MV-4-11 (cell line): Measurements from ENCODE around the gene CFAP43.
A peak's percentile ranks its signal among the peaks of the same experiment; 100 is the strongest.
"Not testable (repeated sequence)": the region's sequence is repeated elsewhere in the genome, so short reads cannot be mapped to it uniquely, and the experiment has no call there.

Experiments
- DNase-seq: peaks from one replicate; lab custom pipeline; 2025; lab: John Stamatoyannopoulos, UW

CFAP43 gene

DNA sequence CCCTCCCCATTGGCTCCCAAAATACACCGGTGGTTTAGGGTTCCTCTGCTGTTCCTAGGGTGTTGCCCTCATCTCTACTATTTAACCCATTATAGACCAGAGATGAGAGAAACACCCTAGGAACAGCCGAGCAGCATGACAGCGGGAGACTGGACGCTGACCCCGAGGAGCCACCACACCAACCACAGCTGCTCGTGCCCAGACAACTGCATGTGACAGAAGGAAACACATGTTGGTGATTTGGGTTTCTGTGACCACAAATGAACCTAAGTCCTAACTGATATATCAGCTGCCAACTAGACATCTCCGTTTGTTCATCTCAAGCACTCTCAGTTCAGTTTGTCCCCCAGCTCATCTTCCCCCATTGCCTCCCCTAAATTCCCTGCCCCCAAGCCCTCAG, 13.4 kb downstream of the CFAP43 start:
- peak; percentile 94 for DNase-seq

DNA sequence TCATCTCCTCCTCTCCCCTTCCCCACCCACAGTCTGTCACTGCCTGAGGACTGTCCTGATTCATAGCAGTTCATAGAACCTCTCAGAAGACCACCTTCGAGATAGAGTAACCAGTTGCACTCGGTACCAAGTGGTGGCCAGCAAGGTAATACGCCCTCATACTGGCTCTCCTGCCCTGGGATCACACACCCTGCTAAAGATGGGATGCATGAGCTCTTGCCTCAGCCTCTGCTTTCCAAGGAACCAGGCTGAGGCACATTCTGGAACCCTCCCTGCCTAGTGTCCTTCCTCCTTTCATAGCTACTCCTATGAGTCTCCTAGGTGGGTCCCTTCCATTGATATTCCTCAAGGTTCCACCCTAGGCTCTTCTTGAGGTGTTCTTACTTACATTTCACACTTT, 15.5 kb downstream of the CFAP43 start:
- no peak for DNase-seq

DNA sequence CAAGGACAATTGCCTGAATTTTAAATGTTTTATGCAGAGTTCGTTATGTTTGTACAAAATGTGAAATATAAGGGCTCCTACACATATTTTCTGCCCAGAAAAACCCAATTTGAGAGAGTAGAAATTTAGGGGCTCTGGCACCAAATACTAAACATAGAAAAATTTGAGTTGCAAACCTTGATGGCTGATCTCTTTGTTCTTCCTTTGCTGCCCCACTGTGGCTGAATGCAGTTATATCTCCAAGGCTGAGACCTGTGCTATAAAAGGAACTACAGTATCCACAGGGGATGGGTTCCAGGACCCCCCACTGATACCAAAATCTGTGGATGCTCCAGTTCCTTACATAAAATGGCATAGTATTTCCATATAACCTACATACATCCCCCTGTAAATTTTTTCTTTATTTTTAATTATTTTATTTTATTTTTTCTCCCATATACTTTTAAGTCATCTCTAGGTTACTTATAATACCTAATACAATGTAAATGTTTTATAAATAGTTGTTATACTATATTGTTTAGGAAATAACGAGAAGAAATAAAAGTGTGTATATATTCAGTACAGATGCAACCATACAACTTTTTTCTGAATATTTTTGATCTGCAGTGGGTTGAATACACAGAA, 22.5 kb downstream of the CFAP43 start:
- DNase-seq, result peak; percentile 21

DNA sequence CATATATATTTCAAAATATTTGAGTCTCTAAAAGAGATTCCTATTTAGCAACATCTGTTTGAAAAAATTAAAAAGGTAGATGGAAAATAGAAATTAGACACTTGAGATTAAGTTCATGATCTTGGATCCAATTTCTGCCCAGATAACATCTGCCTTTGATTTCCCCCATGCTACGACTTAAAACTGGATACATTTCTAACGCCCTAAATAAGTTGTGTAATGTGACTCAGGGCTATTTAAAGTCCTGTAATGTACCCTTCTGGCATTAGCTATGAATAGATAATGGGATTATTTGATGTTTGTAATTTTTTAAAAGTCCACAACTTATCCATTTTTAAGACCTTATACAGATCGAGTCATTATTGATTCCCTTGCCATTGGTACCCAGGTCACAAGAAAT, 23.4 kb downstream of the CFAP43 start:
- DNase-seq, result no peak

DNA sequence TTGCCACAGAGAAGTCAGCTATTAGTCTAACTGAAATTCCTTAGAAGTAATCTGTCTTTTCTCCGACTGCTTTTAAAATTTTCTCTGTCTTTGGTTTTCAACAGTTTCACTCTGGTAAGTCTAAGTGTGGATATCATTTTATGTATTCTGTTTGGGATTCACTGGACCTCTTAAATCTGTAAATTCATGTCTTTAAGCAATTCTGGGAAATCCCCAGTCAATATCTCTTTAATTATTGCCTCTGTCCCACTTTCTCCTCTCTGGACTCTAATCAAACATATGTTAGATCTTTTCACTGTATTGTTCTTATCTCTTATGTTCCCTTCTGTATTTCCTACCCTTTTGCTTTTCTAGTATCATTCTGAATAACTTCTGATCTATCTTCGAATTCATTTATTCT, 29.9 kb downstream of the CFAP43 start:
- no peak for DNase-seq

DNA sequence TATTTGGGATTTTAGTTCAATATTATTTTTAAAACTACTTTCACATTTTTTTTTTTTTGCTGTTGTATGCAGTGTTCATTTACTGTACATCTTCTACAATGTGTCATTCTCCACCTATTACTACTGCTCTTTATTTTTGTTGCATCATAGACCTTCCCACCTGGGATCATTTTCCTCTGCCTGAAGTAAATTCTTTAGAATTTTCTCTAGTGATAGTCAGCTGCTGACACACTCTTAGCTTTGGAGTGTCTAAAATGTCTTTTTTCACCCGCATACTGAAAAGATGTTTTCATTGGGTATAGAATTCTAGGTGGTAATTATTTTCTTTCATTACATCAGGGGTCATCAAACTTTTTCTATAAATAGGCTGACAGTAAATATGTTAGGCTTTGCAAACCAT, 30.5 kb downstream of the CFAP43 start:
- DNase-seq, result no peak

DNA sequence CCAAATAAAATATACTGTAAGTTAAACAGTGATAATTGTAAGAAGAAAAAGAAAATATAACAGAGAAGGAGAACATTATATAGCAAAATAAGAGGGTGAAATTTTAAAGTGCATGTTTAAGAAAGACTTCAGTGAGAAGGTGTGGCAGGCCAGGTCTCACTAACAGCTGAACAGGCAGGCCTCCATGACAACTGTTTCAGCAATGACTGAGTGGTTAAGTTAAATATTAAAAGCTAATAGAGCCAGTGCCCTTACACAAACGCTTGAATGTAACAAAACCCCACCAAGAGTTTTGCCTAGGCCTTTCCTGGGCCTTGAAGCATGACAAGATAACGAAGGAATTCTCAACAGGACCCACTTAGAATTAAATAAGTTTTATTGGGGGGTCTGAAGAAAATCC, 32.6 kb downstream of the CFAP43 start:
- DNase-seq, result no peak

DNA sequence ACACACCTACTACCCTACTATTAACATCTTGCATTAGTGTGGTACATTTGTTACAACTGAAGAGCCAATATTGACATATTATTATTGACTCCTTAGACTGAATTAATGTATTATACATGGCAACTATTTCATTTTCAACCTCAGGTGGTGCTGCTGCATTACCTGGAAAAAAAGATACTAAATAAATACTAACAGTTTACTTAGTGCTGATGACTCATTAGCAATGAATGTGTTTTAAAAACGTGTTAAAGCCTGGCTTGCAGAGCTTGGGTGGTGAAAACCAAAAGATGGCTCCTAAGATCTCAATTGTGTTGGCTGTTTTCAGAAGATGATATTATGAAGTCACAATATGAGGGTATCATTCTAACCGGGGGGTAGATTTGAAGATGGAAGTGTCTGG, 34.8 kb downstream of the CFAP43 start:
- DNase-seq, result no peak

DNA sequence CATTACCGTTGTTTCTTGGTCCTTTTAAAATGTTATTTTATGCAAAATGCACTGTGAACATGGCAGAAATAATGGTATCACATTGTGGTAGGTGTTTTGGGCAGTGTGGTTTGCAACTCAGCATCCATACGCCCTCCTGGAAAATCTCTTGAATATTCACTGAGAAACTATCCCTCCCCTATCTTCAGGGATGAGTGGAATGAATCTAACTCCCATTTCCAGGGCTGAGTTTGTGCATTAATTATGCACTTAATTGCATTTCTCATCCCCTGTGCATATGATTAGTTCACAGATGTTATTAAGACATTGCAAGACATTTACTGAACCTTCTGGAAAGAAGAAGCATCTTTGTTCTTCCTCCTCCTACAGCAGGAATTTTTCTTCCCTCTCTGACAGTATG, 36.5 kb downstream of the CFAP43 start:
- DNase-seq, result no peak

DNA sequence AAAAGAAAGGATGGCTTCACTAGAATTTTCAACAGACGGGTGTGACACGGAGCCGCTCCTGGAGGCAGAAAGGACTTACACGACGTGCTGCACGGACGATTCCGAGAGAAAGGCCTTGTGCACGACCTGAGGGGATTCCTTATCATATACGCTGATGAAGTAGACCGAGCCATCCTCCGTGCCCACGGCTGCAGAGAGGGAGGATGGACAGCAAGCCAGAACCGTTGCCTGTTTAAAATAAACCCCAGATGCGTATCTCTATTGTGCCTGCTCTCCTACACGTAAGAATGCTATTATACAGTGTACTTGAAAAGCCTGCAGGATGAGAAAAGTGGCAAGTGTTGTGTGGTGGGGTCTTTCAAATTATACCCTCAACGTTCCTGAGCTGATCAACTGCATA, 38.4 kb downstream of the CFAP43 start:
- DNase-seq, result no peak

DNA sequence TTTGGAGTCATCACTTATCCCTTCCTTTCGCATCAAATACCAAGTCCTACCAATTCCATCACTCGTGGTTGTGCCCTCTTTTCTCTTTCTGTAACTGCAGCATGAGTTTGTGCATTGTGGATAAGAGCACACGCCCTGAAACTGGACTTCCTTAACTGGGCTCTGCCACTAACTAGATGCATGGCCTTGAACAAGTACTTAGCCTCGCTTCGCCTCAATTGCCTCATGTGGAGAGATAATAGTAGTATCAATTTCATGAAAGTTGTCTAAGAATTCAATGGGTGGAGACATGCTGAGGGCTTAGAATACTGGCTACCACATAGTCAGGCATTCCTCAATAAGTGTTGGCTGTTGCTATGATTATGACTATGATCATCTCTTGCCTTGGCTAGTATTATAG, 41.5 kb downstream of the CFAP43 start:
- DNase-seq, result no peak

DNA sequence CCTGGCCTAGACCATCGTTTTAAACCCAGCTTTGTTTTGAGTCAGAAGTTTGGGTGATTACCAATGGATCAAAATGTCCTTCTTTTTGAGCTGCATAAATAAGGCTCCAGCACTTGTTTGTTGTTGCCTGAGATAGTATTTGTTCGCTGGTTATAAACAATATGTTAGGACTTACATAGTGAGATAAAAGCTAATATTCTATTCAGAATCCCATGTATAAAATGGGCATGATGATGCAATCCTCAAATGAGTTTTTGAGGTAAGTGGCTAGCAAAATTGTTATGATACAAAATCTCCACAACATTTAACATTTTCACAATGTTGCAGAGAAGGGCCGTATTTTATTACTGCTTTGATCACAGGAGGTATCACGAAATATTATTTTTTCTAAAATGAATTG, 48.5 kb downstream of the CFAP43 start:
- DNase-seq, result no peak

DNA sequence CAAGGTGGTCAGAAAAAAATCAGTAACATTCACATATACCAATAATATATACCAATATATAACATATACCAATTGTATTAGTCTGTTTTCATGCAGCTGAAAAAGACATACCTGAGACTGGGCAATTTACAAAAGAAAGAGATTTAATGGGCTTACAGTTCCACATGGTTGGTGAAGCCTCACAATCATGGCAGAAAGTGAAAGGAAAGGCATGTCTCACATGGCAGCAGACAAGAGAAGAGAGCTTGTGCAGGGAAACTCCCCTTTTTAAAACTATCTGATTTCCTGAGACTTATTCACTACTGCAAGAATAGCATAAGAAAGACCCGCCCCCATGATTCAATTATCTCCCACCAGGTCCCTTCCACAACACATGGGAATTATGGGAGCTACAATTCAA, 58.0 kb downstream of the CFAP43 start:
- not testable (repeated sequence) for DNase-seq

DNA sequence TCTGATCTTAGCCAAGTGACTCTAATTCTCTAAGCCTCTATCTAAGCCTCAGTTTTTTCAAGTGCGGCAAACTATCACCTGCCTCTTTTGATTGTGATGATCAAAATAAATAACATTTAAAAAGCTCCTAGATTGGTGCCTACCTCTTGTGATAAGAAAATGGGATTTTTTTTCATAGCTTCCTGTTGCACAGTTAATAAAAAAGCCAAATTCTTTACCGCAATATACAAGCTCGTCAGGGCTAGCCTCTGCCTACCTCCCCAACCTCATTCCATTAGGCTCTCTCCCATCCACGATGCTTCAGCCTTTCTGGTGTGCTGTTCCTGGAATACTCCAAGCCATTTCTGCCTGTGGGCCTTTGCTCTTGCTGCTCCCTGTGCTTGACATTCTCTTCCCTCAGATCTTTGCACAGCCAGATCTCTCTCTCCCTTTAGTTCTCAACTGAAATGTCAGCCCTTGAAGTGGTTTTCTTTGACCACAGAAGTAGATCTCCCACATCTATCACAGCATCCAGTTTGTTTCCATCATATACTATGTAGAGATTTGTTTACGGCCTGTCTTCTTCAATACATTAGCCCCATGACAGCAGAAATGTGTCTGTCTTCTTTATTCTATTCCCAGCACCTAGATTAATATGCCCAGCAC, 61.4 kb downstream of the CFAP43 start:
- no peak for DNase-seq

DNA sequence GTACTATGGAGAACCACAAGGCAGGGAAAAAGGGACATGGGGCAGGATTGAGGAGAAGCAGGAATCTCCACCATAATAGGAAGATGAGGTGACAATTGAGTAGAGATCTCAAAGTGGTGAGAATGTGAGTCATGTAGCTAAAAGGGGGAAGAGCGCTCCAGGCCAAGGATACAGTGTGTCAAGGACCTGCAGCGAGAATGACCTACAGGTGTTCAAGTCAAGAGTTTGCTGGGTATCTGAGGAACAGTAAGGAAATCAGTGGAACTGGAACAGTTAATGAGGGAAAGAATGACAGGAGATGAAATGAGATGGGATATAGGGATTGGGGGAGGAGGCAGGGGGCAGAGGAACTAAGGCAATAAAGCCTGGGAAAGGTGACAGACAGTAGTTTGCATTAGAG, 76.6 kb downstream of the CFAP43 start:
- no peak for DNase-seq

DNA sequence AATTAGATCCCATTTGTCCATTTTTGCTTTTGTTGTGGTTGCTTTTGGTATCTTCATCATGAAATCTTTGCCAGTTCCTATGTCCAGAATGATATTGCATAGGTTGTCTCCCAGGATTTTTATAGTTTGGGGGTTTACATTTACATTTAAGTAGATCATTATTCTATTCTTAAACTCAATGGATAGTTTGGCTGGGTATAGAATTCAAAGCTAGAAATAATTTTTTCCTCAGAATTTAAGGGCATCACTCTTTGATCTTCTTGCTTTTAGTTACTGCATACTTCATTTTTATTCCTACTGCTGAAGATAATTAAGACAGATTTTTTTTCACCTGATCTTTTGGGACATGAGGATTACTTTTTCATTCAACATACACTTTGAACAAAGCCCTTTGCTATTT, 80.4 kb downstream of the CFAP43 start:
- DNase-seq, result no peak

DNA sequence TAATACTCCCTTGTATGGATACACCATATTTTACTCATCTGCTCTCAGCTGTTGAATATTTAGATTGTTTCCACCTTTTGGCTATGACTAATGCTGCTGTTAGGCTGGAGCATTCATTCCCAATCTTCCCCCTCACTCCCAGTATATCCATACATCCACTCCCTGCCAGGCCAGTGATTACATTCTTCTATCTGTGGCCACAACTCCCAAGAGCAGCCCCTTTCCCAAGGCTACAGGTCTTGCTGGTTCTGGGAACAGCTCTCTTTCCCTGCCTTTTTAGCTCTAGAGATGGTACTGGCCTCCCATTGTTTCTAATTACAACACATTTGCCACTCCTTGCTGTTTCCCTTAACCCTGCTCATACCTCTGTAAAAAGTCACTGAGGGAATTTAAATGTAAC, 82.0 kb downstream of the CFAP43 start:
- no peak for DNase-seq

DNA sequence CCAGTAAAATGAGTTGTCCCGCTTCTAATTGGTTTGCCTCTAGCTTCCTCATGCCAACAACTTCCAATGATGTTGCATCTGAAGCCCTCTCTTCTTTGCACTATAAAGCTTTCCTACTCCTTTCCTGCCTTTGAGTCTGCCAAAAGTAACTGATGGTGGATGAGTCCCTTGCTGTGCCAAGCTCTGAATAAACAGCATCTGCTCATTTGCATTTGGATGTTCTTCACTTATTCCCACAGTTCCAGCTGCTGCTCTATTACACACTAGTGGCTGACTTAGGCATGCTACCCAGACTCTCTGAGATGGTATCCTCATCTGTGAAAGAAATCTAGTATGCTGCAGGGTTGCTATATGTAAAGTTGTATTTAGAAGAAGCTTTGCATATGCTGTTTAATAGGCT, 85.3 kb downstream of the CFAP43 start:
- no peak for DNase-seq

DNA sequence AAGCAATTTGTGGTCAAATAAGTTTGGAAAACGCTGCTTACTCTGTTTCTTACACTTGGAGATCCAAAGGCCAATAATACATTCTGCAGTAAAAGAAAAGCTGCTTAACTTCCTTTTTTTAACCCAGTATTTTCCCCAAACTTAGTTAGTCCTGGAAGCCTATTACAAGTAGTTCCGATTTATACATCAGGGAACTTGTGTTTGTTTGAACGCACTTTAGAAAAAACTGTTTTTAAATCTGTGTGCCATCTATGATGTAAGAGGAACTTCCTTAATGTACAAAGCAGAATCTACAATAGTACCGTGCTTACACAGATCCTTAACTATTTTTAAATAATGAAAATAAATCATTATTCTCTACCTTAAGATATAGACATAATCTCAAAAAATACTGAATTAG, 87.2 kb downstream of the CFAP43 start:
- DNase-seq, result peak; percentile 10

DNA sequence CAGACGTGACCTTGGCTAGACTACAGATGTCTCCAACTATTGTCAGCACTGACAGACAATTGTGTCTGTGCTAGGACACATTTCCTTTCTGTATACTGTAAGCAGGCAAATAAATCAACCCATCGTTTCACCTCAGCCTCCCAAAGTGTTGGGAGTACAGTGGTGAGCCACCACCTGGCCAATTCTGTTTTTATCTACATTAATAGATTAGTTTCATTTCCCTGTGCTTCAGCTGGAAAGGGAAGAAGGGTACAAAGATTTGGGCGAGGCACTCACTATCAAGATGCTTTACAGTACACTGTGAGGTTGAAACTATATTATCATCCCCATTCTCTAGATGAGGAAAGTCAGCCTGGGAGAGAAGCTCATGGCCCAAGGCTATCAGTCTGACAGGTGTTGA, 88.3 kb downstream of the CFAP43 start:
- DNase-seq, result no peak

DNA sequence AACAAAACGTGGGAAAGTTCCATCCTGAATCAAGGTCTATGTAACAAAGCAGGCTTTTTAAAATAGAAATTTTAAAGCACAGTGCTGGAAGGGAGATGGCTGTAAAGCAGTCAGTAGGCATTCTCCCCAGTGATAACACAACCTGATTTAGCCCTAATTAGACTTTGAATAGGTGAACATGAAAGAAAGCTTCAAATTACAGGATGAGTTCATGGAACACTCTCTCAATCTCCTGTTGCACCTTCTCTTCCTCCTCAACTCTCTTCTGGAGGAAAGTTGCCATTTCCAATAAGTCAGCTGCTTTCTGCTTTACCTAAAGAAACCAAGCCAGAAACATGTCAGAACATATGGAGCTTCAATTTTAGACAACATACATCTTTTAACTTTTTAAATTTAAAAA, 90.1 kb downstream of the CFAP43 start:
- no peak for DNase-seq

DNA sequence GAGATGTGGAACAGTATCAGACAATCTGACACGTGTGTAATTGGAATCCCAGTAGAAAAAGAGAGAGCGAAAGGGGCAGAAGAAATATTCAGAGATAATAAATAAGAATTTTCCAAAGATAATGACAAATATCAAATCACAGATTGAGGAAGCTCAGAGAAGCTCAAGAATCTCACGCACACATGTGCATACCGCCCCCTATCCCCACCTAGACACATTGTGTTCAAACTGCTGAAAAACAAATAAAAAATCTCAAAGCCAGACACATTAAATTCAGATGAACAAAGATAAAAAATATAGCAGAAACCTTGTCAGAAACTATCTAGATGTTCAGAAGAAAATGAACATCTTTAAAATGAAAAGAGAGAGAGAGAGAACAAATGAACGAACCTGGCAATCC, 92.9 kb downstream of the CFAP43 start:
- peak; percentile 7 for DNase-seq

DNA sequence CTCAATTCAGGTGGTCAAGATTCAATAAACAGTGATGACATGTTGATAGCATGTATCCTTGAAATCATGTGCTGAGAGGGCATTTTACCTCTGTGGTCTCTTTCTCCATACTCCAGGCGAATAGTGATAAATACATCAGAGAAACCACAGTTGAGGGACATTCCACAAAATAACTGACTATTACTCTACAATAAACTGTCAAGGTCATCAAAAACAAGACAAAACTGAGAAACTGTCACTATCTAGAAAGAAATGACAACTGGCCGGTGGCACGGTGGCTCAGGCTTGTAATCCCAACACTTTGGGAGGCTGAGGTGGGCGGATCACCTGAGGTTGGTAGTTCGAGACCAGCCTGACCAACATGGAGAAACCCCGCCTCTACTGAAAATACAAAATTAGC, 94.0 kb downstream of the CFAP43 start:
- no peak for DNase-seq

DNA sequence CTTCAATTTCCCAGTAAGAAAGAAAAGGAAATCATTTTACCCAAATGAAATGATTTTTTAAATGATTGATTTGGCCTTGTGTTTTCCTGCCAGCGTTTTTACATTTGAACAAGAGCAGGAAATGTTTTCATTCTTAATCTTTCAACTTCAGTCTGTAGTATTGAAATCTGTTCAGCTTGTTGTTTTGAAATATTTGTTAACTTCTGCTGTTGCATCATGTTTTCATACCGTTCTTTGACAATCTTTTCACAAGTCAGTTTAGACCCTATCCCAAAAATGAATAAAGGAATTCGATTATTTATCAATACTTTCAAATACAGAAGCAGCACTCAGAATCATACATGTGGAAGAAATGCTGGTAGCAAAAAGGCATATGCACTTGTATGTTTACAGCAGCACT, 102.1 kb downstream of the CFAP43 start:
- no peak for DNase-seq
